Naive thymus-derived CD4-positive, alpha-beta T cell (primary cell): ENCODE measurements around the gene DDX41. TPM values are rescaled to one million over a fixed set of nuclear protein-coding genes. Genes with fewer than 3 reads are reported as not detected.

Source experiments
- ATAC-seq: fragments of 150-1000 bp; cut with Tn5 transposase; 2 replicates; pipeline ENCODE4 v1.10.0; 2021; ENCODE audit warnings: mild to moderate bottlenecking, moderate library complexity
- CTCF ChIA-PET: fragments of 350-600 bp; sonication (Branson Sonifier 250); formaldehyde crosslinking; loops from one replicate; lab custom pipeline; 2021; ENCODE audit warnings: antibody characterized with exemption; lab: Charles Lee
- POLR2A ChIA-PET: fragments of 350-600 bp; sonication (Branson Sonifier 250); formaldehyde crosslinking; loops from one replicate; lab custom pipeline; 2021; ENCODE audit warnings: antibody characterized with exemption, inconsistent platforms; lab: Charles Lee
- DNase-seq, 9 donors: peaks; one replicate each; pipeline versions ENCODE4 v3.0.0 to v3.0.0-alpha.2; 2020 to 2022; ENCODE audit warnings: mixed read lengths in 1 of 9
- H3K27ac ChIP-seq: one replicate; pipeline ENCODE4 v1.7.0; 2013; ENCODE audit warnings: mild to moderate bottlenecking, low read depth, low read length, moderate library complexity
- H3K27me3 ChIP-seq, 2 donors: one replicate each; pipeline ENCODE4 v1.7.0; 2013; ENCODE audit warnings: low read length in 2 of 2, mild to moderate bottlenecking in 2 of 2, moderate library complexity in 2 of 2; ENCODE audit not compliant: control insufficient read depth in 2 of 2, insufficient read depth in 2 of 2
- H3K36me3 ChIP-seq, 3 experiments: 1 replicate in 2 of 3; 2 replicates in 1 of 3; pipeline ENCODE4 v1.7.0; 2013; ENCODE audit warnings: low read length in 3 of 3, mild to moderate bottlenecking in 3 of 3, moderate library complexity in 1 of 3; ENCODE audit not compliant: insufficient read depth in 3 of 3, control insufficient read depth in 2 of 3
- H3K4me1 ChIP-seq, 2 donors: one replicate each; pipeline ENCODE4 v1.7.0; 2013; ENCODE audit warnings: low read length in 2 of 2, mild to moderate bottlenecking in 2 of 2, moderate library complexity in 1 of 2; ENCODE audit not compliant: control insufficient read depth in 2 of 2, insufficient read depth in 2 of 2
- H3K4me3 ChIP-seq: 2 replicates; pipeline ENCODE4 v1.7.0; 2013; ENCODE audit warnings: mild to moderate bottlenecking, low read length
- H3K9me3 ChIP-seq, 3 experiments: 1 replicate in 2 of 3; 2 replicates in 1 of 3; pipeline ENCODE4 v1.7.0; 2013; ENCODE audit warnings: low read length in 3 of 3; ENCODE audit not compliant: control insufficient read depth in 2 of 3
- H3K27ac Mint-ChIP-seq, 9 donors: one replicate each; pipeline ENCODE4 v1.8.0; 2020 to 2022; ENCODE audit warnings: mixed read lengths in 9 of 9, mild to moderate bottlenecking in 8 of 9, moderate library complexity in 5 of 9, inconsistent platforms in 2 of 9
- H3K27me3 Mint-ChIP-seq, 5 donors: one replicate each; pipeline ENCODE4 v1.8.0; 2021 to 2022; ENCODE audit warnings: mixed read lengths in 5 of 5, mild to moderate bottlenecking in 1 of 5
- H3K36me3 Mint-ChIP-seq, 5 donors: one replicate each; pipeline ENCODE4 v1.8.0; 2020 to 2022; ENCODE audit warnings: mixed read lengths in 5 of 5, mild to moderate bottlenecking in 3 of 5, inconsistent platforms in 1 of 5
- H3K4me1 Mint-ChIP-seq, 7 donors: one replicate each; pipeline ENCODE4 v1.8.0; 2020 to 2022; ENCODE audit warnings: mixed read lengths in 7 of 7, mild to moderate bottlenecking in 3 of 7, inconsistent platforms in 1 of 7
- H3K4me3 Mint-ChIP-seq, 10 donors: one replicate each; pipeline ENCODE4 v1.8.0; 2020 to 2022; ENCODE audit warnings: mild to moderate bottlenecking in 10 of 10, mixed read lengths in 10 of 10, moderate library complexity in 6 of 10, inconsistent platforms in 2 of 10
- H3K9me3 Mint-ChIP-seq, 11 donors: one replicate each; pipeline ENCODE4 v1.8.0; 2020 to 2022; ENCODE audit warnings: mixed read lengths in 11 of 11, mild to moderate bottlenecking in 4 of 11, inconsistent platforms in 1 of 11, moderate library complexity in 1 of 11
- intact Hi-C, 2 donors: fragments of 100-400 bp; cut with micrococcal nuclease; formaldehyde crosslinking; loops; one replicate each; pipeline ENCODE4 v1.15.1; 2023
- polyA plus RNA-seq, 2 donors: library from polyadenylated mRNA; unstranded; fragments of 300-500 nt; fragmentation: Illumina TruSeq; gene quantifications; one replicate each; pipeline ENCODE4 v1.2.3, GENCODE V29; 2021
- total RNA-seq, 6 experiments: library from RNA in 5 of 6; stranded (reverse) in 5 of 6; gene quantifications; 1 replicate in 5 of 6; 2 replicates in 1 of 6; pipeline ENCODE4 v1.2.3 and lab custom pipeline; 2021 to 2026

The DDX41 gene
- total and polyA plus RNA-seq, 7 experiments from 2014 or later: 39.2 to 126 (median 71.8) TPM

DNA sequence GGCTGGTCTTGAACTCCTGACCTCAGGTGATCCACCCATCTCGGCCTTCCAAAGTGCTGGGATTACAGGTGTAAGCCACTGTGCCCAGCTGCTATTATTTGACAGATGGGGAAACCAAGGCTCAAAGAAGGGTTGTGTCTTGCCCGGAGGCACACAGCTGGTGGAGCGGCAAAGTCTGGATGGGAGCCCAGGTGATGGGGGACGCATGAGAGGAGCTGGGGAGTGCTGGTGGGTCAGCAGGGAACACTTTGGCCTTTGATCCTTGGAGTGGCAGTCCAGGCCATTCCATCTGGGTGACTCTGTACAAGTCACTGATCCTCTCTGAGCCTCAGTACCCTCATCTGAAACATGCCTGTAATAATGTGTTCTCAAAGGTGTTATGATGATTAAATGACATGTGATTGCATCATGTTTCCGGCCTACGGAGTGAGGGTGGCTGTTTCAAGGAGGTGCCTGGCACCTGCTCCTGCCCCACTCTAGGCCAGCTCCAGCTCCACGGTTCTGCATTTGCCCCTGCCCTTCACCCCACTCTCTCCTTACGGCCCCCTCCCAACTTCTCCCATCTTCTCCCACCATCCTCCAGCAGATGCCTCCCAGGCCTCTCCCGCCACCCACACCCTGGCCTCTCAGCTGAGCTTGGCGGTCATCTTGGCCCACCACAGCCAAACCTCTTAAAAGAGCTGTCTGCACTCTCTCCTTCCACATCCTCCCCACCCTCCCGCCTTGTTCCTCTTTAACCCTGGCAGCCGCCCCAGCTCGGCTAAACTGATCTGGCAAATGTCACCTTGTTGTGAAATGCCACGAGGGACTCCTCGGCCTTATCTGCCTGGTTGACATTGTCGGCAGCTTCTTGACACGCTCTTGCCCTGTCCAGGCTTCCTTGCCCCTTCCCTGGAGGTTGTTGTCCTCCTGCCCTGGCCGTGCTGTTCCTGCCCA is 37.8 kb downstream of the DDX41 start:
- Mint-ChIP-seq H3K4me3 (peak overlapping the region in 8 of 10 donors; percentile 7 to 62 (median 32)), H3K36me3 (peaks cover 0 to 5% (median 0%) of the 10 kb centered on the region in 5 donors), H3K9me3 (no peaks in the 10 kb centered on the region), H3K27ac (peak overlapping the region; percentile 82 to 95 (median 90)), H3K27me3 (peaks cover 0 to 7% (median 0%) of the 10 kb centered on the region in 5 donors), H3K4me1 (peaks cover 29 to 47% (median 42%) of the 10 kb centered on the region in 7 donors)
- intact Hi-C loops: loop anchor here in 1 of 2 donors (1.0 to 2.0 kb wide), 2 partner anchors 18 to 24 kb away; partner anchors contain the start of gene PDLIM7
- POLR2A ChIA-PET: interaction anchor here (1.7 kb wide), 1 partner anchor 19 kb away, joined by 5 read pairs; the partner anchor contains the start of gene PDLIM7
- no peak overlapping the region for H3K4me3 ChIP-seq
- ATAC-seq (peak; percentile 80), DNase-seq (peak in 5 of 9 donors; percentile 26 to 48 (median 33))
- no peaks in the 10 kb centered on the region for H3K9me3 ChIP-seq
- H3K4me1 ChIP-seq: peaks cover 0 to 24% of the 10 kb centered on the region in 2 donors
- CTCF ChIA-PET: interaction anchor here (0.9 to 1.6 kb wide), 3 partner anchors 21 to 74 kb away, joined by 3 to 4 read pairs (median 4); no protein-coding TSS in a partner anchor
- peak overlapping the region; percentile 41 for H3K27ac ChIP-seq
- no peaks in the 10 kb centered on the region for H3K27me3 ChIP-seq
- H3K36me3 ChIP-seq: no peaks in the 10 kb centered on the region

DNA sequence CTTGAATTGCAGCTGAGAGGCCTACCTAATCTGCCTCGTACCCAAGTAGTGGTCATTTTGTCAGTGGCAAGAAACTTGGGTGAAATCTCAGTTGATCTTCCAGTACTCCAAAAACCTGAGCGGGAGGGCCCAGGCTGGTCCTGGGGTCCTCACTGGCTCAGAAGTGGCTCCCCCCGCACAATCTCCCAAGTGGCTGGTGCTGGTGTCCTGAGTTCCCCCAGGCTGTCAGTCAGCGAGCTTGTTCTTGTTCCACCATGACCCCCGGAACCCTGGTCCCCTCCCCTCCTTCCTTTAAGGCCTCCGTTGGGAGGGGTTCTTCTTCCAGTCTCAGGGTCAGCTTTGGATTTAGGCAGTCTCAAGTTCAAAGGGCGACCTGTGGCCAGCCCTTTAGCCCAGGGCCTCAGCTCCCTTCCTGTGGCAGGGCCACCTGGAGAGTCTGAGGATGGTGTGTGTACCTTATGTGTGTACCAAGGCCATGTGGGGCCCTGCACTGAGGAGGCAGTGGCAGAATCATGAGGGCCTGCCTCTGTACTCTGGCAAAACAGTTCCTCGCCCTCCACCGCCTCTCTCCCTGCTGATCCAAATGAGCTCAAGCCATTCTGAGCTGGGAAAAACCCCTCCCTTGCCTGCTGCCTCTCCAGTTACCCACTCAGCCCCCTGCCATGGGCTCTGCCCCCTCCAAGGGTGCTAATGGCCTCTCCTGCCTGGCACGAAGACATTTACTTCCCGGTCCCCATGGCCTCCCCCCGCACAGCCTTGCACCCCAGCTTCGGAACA is 38.9 kb downstream of the DDX41 start:
- ATAC-seq (no peak), DNase-seq (no peak)
- Histone ChIP-seq H3K4me3 (no peak overlapping the region), H3K4me1 (peaks cover 0 to 24% of the 10 kb centered on the region in 2 donors), H3K27me3 (no peaks in the 10 kb centered on the region), H3K9me3 (no peaks in the 10 kb centered on the region), H3K36me3 (no peaks in the 10 kb centered on the region), H3K27ac (no peak overlapping the region)
- peak overlapping the region in 6 of 9 donors; percentile 19 to 93 (median 74) for H3K27ac Mint-ChIP-seq
- POLR2A ChIA-PET: interaction anchor here (1.4 to 1.7 kb wide), 2 partner anchors 20 to 22 kb away, joined by 4 to 5 read pairs; partner anchors contain the start of gene PDLIM7
- H3K4me3 Mint-ChIP-seq: no peak overlapping the region
- no peaks in the 10 kb centered on the region for H3K9me3 Mint-ChIP-seq
- intact Hi-C loops: loop anchor here in 1 of 2 donors (2.0 kb wide), 1 partner anchor 23 kb away; no protein-coding TSS in a partner anchor
- H3K27me3 Mint-ChIP-seq: peaks cover 0 to 9% (median 0%) of the 10 kb centered on the region in 5 donors
- H3K4me1 Mint-ChIP-seq: peaks cover 31 to 49% (median 44%) of the 10 kb centered on the region in 7 donors
- CTCF ChIA-PET: interaction anchor here (0.8 to 1.6 kb wide), 4 partner anchors 22 to 73 kb away, joined by 3 to 4 read pairs (median 3); no protein-coding TSS in a partner anchor
- H3K36me3 Mint-ChIP-seq: peaks cover 0 to 5% (median 0%) of the 10 kb centered on the region in 5 donors

DNA sequence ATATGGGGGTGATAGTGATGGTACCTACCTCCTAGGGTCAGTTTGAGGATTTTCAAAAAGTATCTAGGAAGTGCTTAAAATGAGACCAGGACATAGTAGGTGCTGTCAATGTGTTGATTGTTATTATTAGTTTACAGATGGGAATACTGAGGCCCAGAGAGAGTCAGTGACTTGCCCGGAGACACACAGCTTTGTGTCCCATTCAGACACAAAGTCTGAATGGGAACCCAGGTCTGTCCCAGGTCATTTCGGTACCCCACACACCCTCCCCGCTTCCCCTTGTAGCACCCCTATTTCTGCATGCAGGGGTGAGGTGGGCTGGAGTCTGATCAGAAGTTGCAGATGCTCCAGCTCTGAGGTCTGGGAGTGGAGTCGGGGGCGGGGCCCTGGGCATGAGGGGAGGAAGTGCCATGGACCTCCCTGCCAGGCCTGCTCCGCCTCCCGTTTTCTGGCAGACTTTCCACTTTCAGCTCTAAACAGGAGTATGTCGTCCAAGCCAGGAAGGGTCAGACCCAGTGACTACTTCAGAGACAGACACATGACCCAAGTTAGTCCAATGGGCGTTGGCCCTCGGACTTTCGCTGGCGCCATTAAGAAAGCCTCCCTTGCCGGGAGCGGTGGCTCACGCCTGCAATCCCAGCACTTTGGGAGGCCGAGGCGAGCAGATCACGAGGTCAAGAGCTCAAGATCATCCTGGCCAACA is 40.1 kb downstream of the DDX41 start:
- ChIA-PET POLR2A (interaction anchor here (1.4 to 1.5 kb wide), 2 partner anchors 21 to 49 kb away, joined by 3 to 4 read pairs; no protein-coding TSS in a partner anchor), CTCF (interaction anchor here (0.8 to 2.6 kb wide), 4 partner anchors 21 to 86 kb away, joined by 3 to 7 read pairs (median 3); no protein-coding TSS in a partner anchor)
- H3K36me3 Mint-ChIP-seq: peaks cover 0 to 5% (median 0%) of the 10 kb centered on the region in 5 donors
- Histone ChIP-seq H3K27ac (no peak overlapping the region), H3K27me3 (no peaks in the 10 kb centered on the region), H3K4me1 (peaks cover 9 to 33% of the 10 kb centered on the region in 2 donors), H3K36me3 (no peaks in the 10 kb centered on the region), H3K4me3 (no peak overlapping the region), H3K9me3 (no peaks in the 10 kb centered on the region)
- intact Hi-C loops: no loop called here
- peaks cover 0 to 9% (median 0%) of the 10 kb centered on the region in 5 donors for H3K27me3 Mint-ChIP-seq
- peak overlapping the region in 6 of 9 donors; percentile 7 to 83 (median 52) for H3K27ac Mint-ChIP-seq
- H3K4me1 Mint-ChIP-seq: peaks cover 31 to 52% (median 48%) of the 10 kb centered on the region in 7 donors
- ATAC-seq (no peak), DNase-seq (no peak)
- no peaks in the 10 kb centered on the region for H3K9me3 Mint-ChIP-seq
- peak overlapping the region in 3 of 10 donors; percentile 1 to 51 (median 15) for H3K4me3 Mint-ChIP-seq

DNA sequence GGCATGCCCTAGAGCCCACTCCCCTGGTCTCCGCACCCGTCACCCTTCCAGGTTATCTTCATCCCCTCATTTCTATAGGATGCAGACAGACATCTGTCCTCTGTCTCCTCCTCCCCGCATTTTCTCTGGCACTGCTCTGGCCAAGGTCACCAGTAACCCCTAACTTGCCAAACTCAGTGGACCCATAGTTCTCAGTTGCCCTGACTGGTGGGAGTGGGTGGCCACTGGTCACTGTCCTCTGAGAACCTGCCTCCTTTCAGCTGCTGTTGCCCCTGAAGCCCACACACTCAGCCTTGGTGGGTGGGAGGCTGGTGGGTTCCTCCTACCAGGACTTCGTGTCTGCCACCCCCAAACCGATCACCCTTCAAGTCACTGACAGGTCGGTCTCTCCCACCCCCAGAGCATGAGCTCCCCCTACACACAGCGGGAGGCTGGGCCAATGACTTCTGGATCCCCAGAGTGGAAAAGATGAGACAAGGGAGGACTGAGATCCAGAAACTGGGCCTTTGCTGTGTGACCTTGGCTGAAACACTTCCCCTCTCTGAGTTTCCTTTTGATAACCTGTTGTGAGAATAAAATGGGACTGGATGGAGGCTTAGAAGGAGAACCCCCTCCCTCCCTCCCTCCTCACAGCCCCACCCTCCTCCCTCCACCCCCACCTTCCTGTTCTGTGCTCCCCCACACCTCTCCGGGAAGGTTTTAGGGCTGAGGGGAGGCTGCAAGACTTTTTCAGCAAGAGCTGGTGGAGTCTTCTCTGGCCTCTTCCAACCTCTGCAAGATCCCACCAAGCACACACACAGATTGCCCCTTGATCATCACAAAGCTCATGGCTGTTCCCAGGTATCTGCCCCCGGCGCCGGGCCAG is 41.0 kb downstream of the DDX41 start:
- ATAC-seq (no peak), DNase-seq (no peak)
- H3K27ac Mint-ChIP-seq: peak overlapping the region in 7 of 9 donors; percentile 7 to 83 (median 50)
- no peaks in the 10 kb centered on the region for H3K9me3 ChIP-seq
- no peaks in the 10 kb centered on the region for H3K36me3 ChIP-seq
- peak overlapping the region in 8 of 10 donors; percentile 12 to 82 (median 50) for H3K4me3 Mint-ChIP-seq
- no peak overlapping the region for H3K27ac ChIP-seq
- no peaks in the 10 kb centered on the region for H3K9me3 Mint-ChIP-seq
- H3K36me3 Mint-ChIP-seq: peaks cover 0 to 5% (median 0%) of the 10 kb centered on the region in 5 donors
- intact Hi-C loops: no loop called here
- peaks cover 0 to 9% (median 0%) of the 10 kb centered on the region in 5 donors for H3K27me3 Mint-ChIP-seq
- POLR2A ChIA-PET: interaction anchor here (0.9 to 1.6 kb wide), 4 partner anchors 13 to 48 kb away, joined by 3 to 4 read pairs (median 4); no protein-coding TSS in a partner anchor
- peaks cover 31 to 58% (median 50%) of the 10 kb centered on the region in 7 donors for H3K4me1 Mint-ChIP-seq
- H3K4me3 ChIP-seq: no peak overlapping the region
- no peaks in the 10 kb centered on the region for H3K27me3 ChIP-seq
- H3K4me1 ChIP-seq: peaks cover 9 to 33% of the 10 kb centered on the region in 2 donors
- CTCF ChIA-PET: interaction anchor here (0.6 to 2.6 kb wide), 4 partner anchors 20 to 121 kb away, joined by 3 to 7 read pairs (median 3); no protein-coding TSS in a partner anchor
